SH-SY5Y (cell line): ENCODE data around the gene PLCXD3.

ENCODE experiments used
- GATA2 ChIP-seq: IDR thresholded peaks from 2 replicates; pipeline ENCODE4 v1.6.1; 2011; ENCODE audit warnings: mild to moderate bottlenecking, low read depth, low read length
- GATA3 ChIP-seq: IDR thresholded peaks from 2 replicates; pipeline ENCODE4 v1.6.1; 2011; ENCODE audit warnings: low read depth, mild to moderate bottlenecking, low read length, moderate library complexity

- TF ChIP-seq GATA2 (no peak), GATA3 (no peak)
Measured at GRCh38 chr5:41334758-41335157, 175.6 kb downstream of the PLCXD3 start.
